ENCODE measurements around the gene TJP2.
A peak's percentile ranks its signal among the peaks of the same experiment; 100 is the strongest.
"Not testable (repeated sequence)": the region's sequence is repeated elsewhere in the genome, so short reads cannot be mapped to it uniquely, and the experiment has no call there.

The TJP2 gene

GRCh38 chr9:69164573-69164972 is 9.5 kb upstream of the TJP2 start:
- not testable (repeated sequence) for DNase-seq

GRCh38 chr9:69165581-69165980 is 8.5 kb upstream of the TJP2 start:
- no peak for DNase-seq

DNA sequence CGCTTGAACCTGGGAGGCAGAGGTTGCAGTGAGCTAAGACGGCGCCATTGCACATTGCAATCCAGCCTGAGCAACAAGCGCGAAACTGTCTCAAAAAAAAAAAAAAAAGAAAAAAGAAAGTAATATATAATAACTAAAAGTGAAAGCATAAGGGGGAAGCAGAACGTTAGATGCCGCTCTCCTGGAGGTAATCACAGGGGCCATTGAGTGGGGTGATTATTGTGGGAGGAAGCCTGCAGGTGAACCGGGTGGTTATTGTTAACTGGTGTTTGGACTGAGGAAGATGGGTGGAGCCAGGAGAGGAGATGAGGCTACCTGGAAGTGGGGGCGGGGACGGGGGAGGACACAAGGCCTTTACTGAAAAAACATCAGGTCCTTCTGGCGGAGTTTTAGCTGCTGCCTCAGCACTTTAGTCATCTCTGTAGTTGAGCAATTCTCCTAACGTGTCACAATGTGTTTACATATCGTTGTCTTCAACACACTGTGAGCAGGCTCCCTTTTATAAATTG is 5.3 kb upstream of the TJP2 start:
- DNase-seq: peak; percentile 71

DNA sequence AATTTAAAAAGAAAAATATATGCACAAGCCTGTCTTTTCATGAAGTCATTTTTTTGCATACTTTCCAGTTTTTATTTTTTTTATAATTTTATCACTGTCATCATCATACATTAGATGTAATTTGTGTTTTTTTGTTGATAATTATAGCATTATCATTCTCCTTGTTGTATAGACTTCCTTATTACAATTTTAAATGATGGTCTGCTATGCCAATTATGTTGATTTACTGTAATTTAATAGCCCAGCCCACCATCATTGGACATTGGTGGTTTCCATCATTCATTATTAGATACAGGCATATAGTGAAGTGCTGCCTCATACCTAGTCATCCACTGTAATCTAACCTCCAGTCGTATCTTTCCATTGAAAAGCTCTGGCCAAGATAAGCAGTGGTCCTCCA is 3.8 kb upstream of the TJP2 start:
- DNase-seq: no peak

- no peak for DNase-seq
These were observed 3.0 kb upstream of the TJP2 start for GRCh38 chr9:69171049-69171448.

- no peak for DNase-seq
These were observed 2.6 kb upstream of the TJP2 start for GRCh38 chr9:69171517-69171916.

GRCh38 chr9:69172895-69173294 is 1.2 kb upstream of the TJP2 start:
- no peak for DNase-seq

DNA sequence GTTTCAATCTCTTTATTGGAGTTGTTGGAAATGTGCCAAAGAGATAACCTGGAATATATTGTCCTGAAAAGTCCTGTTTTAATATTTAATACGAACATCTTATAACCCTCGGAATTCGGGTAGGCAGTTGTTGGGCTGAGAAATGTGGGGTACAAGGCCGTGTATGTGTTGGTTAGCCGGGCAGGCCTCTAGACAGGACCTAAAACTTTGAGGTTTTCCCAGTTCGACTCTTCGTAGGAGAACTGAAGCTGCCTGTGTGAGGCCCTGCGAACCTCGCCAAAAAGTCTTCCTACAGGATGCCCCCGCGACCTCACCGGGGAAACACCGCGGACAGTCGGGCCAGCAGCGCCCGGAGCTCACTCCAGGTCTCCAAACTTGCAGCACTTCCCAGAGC is 583 bp upstream of the TJP2 start:
- no peak for DNase-seq

GRCh38 chr9:69174616-69175463 is 763 bp downstream of the TJP2 start:
- DNase-seq: no peak

GRCh38 chr9:69175486-69175885 is 1.4 kb downstream of the TJP2 start:
- DNase-seq: no peak

DNA sequence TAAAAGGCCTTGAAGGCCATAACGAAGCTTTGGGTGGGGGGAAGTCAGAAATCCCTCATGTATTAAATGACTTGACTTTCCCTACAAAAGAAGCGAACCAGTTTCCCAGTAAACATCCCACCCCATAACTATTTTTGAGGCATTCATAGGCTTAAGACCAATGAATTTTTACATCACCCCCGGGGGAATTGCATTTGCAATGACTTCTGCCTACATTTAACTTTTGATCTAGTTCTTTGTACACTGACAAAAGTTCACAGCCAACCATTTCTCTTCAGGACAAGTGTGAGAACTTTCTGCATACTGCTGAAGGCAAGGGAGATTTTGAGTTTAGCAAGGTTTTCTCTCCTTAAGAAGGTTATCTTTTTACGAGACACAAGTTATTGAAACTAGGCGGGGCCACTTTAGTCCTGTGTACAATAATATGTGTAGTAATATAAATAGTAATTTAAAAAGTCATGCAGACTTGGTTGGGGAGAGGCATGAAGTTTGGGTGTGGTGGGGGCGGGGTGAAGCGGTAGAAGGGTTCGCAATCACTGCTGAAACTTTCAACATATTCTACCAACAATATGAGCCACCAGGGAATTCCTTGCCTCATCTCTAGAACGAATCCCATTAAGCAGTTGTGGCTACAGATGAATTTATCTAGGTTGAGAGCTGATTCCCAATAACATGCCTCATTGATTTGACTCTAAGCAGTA is 2.5 kb downstream of the TJP2 start:
- DNase-seq: no peak

DNA sequence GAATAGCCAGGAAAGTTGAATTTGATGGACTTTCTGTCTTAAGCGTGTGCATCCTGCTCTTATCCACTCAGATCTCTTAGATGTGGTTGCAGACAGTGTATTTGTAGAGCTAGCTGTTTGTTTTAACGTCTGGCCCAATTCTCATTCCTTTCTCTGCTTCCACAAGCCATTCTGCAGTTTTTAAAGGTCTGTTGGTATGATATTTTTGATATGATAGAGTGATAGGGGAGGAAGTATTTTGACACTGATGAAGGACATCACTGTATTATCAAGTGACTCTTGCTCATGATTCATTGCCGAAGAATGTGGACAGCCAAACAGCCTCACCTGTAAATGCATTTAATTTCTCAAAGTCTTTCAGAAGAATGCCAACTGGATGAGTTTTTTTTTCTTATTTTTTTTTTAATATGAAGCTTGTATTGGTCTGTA is 4.5 kb downstream of the TJP2 start:
- no peak for DNase-seq

GRCh38 chr9:69179037-69179436 is 5.0 kb downstream of the TJP2 start:
- DNase-seq: no peak

DNA sequence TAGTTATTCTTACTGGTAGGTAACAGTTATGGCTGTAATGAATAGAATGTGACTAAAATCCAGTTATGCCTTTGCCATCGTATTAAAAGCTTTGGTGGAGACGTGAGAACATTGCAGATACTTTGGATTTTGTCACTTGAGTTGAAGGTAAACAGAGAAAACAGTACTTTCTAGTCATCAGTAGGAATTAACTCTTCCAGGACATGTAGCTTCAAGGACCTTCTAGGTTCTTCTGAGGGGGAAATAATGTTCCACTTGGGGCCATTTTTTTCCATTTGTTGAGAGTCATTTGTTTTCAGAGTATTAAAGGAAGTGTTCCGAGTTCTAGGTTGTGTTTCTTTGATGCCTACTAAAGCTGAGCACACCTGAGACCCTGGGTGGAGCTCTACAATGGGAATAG is 6.1 kb downstream of the TJP2 start:
- no peak for DNase-seq

DNA sequence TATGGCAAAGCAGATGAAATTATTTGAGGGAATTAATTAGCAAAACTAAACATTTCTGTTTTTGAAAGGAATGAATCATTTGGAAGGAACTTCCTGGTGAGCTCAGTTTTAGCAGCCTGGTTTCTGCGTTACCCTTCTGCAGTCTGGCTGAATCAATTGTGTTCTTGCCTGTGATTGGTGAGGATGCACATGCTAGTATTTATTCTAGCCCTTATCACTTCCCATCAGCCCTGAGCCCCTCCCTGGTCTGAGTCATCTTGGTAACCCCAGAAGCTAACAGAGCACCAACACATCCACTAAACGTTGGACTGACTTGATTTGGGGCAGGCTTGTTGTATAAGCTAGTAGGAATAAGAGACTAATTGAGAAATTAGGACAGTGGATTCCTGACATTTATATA is 6.6 kb downstream of the TJP2 start:
- DNase-seq: no peak

DNA sequence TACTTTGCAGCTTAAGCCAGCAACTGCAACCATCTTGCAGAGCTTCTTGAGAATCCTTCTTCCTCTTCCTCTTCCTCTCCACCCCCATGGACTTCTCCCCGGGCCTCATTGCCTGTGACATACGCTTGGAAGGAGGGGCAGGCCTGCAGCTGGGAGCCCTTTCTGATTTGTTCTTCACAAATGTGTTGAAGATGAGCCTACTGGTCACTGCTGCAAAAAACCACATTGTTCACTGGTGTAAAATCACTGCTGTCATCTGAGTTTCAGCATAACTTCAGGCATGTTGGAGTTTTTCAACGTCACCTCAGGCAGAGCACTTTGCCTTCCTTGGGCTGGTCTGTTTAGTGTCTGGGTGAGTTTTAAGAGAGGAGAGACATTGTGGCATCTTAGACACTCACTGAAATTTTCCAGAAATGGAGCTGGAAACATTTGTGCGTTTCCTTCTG is 7.9 kb downstream of the TJP2 start:
- DNase-seq: no peak

DNA sequence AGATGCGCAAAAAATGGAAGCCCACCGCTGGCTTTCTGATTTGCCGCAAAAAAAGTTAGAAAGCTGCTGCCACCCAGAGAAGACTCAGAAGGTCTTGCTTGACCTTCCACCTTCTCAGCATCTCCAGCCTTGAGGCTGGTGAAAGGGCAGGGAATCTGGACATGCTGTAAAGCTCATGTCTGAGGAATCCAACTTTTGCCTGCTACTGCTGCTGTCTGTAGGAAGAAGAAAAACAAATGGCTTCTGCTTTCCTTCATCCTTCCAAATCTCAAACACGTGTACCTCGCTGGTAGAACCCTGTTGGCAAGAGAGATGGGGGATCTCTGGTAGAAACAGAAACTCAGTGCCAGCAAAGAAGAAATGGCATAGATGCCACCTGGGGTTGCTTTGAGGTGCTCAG is 10.2 kb downstream of the TJP2 start:
- no peak for DNase-seq

DNA sequence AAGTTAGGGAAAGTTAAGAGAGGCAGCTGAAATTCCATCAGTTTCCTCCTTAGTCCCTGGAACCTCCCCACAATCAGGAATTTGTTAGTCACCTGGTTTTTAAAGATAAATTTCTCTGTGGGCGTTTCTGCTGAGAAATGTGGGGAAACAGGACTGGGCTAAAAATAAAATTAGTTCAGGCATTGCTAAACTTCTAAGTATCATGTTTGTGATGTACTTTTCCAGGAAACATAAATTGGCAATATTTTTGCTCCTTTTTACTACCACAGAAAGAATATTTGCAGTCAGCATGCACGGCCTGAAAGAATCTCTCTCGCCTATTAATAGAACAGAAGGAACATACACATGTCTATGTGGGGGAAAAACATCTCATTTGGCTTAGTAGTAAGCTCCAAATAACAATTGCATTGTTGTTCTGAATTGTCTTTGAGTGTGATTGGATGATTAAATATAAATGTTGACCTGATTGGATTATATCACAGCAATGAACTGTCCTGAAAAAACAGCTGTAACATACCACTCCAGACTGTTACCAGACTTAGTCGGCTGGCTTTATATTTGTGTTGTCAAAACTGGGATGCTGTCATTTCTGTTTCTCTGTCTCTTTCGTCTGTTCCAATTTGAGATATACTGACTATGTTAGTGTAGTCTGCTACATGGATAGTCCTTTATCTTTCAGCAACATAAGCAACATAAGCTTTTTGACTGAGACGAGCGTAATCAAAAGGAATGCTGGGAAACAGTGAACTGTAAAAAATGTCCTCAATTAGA is 12.9 kb downstream of the TJP2 start:
- DNase-seq: no peak

DNA sequence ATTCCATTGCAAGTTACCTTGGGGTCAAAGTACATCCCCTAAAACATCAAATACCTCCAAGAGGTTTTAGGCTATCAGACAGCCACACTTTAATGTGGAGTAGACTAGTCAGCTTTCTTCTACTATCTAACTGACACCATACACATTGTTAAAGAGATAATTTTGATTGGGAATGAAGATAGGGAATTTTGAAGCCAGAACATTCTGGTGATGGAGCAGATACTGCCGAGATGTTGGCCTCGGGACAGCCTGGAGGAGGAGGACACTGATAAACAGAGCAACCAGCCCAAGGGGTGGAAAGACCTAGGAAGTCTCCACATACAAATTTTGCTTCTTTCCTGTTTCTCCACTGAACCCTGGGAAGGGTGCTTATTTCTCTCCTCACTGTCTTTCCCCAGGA is 14.9 kb downstream of the TJP2 start:
- no peak for DNase-seq

DNA sequence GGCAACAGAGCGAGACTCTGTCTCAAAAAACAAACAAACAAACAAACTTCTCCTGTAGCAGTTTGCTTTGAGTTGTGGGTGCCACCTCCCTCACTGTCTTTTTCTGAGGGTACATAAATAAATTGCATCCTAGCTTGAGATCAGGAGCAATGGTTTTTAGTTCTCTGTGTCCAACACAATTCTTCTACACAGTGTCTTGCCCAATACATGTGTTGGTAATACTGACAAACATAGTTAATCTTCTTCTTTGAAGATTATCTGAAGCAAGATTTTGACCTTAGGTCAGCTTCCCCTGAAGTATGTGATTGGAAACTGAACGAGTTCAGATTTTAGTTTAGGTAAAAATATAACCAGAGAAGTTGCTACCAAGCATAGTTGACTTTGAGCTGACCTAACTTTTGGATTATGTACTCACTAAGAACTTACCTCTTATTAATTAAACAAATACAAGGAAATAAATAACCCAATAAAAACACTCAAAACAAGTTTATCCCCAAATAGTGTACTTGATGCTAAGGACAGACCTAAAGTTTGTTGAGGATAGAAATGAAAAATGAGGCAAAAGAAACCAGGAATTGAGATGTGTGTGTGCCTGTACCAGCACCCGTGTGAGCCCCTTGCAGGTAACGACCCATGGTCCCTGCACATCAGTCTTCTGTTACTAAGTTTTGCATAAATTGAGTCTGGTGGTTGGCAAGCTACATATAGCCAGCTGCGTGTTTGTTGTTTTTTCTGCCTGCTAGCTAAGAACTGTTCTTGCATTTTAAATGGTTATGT is 16.2 kb downstream of the TJP2 start:
- DNase-seq: no peak

DNA sequence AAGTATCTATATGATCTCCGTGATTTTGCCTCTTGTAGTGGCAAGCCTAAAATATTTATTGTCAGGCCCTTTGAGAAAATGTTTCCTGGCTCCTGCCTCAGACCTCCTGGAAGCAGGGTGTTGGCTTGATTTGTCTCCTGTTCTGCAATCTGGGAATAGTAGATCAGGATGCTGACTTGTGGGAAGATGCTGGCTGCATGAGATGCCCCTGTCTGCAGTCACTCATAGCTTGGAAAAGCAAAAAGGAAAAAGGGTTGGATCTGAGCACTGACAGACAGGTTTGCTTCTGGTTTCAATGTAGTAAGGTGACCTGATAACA is 16.7 kb downstream of the TJP2 start:
- no peak for DNase-seq

DNA sequence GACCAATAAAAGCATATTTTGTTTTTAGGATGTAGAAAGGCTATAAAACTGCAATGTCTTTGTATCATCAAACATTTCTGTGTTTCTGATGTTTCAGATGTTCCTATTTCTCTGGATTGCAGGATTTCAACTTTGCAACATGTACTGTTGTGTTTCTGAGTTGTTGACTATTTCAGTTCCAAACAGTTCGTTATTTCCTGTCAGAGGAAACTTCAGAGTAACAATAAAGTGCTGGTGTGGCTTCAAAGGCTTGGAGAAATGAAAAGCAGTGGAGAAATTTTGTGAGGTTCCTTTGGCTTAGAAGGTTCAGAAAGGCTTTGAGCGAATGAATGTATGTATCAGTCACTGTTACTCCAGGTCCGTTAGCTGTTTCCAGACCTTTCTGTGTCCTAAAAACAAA is 17.2 kb downstream of the TJP2 start:
- no peak for DNase-seq

- no peak for DNase-seq
These were observed 18.1 kb downstream of the TJP2 start for GRCh38 chr9:69192214-69192613.
